Fibroblast of pulmonary artery (primary cell): Measurements from ENCODE around the gene ATP9B.

Experiments
- DNase-seq: peaks from one replicate; pipeline ENCODE4 v3.0.0-alpha.2; 2010; ENCODE audit warnings: low read depth
- H3K4me3 ChIP-seq: replicated peaks from 2 replicates; pipeline ENCODE4 v1.5.1; 2011; ENCODE audit warnings: low read depth, mild to moderate bottlenecking, control low read depth, low read length, moderate library complexity
- TF ChIP-seq, protein P1 (sequence below): IDR thresholded peaks from 2 replicates; pipeline ENCODE4 v1.5.1; 2011; ENCODE audit warnings: mild to moderate bottlenecking, control low read depth, low read length, inconsistent platforms; ENCODE audit errors: missing control alignments

Gene ATP9B

DNA sequence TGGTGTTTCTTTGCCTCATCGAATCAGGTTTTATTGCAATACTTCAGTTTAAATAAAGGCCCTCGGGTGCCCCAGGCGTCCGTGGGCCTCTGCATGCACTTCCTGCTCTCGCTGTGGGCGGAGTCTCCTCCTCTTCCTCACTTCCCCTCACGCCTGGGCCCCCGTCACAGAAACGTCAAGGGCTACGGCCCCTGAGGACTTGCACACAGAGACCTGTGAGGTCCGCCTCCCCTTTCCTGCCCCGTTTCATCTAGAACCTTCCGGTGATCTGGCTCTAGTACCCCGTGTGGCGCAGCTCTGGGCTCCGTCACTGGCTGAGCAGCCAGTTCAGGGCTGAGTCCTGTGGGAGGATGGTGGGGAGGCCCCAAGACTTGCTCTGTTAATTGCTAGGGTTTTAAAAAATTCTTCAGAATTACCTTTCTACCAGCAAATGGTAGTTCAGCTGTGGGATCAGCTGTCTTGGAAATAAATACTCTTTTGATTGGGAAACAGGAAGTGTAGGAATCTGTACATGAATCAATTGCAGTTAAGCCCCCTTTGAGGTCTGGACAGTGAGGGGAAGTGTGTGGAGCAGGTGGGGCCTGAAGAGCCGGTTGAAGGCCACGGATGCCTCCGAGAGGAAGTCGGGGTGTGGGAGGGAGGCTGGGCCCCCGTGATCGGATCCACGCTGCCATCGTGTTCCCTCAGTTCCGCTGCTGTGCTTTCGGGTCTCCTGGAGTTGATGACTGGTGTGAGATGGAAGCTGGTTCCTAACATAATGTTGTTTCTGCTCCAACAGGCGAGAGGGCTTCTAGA is 336.8 kb downstream of the ATP9B start:
- H3K4me3 ChIP-seq, result no peak overlapping the region
- TF ChIP-seq, protein P1, sequence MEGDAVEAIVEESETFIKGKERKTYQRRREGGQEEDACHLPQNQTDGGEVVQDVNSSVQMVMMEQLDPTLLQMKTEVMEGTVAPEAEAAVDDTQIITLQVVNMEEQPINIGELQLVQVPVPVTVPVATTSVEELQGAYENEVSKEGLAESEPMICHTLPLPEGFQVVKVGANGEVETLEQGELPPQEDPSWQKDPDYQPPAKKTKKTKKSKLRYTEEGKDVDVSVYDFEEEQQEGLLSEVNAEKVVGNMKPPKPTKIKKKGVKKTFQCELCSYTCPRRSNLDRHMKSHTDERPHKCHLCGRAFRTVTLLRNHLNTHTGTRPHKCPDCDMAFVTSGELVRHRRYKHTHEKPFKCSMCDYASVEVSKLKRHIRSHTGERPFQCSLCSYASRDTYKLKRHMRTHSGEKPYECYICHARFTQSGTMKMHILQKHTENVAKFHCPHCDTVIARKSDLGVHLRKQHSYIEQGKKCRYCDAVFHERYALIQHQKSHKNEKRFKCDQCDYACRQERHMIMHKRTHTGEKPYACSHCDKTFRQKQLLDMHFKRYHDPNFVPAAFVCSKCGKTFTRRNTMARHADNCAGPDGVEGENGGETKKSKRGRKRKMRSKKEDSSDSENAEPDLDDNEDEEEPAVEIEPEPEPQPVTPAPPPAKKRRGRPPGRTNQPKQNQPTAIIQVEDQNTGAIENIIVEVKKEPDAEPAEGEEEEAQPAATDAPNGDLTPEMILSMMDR, result no peak
- no peak for DNase-seq

DNA sequence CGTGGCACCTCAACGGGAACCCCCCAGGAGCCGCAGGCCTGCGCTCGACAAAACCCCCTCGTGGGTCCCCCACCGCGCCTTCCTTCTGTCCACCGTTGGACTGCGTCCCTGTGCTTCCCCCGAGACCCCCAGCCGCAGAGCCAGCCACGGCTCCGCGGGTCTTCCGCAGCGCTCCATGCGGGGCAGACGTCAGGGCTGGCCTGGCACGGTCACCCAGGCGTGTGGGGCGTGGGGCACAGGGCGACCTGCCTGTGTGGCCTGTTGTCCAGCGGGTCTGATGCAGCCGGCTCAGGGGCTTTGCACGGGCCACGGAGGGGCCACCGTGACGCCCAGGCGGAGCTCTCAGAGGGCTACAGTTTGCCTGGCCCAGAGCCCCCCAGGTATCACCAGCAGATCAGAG is 337.5 kb downstream of the ATP9B start:
- no peak overlapping the region for H3K4me3 ChIP-seq
- TF ChIP-seq, protein P1, result no peak
- no peak for DNase-seq

DNA sequence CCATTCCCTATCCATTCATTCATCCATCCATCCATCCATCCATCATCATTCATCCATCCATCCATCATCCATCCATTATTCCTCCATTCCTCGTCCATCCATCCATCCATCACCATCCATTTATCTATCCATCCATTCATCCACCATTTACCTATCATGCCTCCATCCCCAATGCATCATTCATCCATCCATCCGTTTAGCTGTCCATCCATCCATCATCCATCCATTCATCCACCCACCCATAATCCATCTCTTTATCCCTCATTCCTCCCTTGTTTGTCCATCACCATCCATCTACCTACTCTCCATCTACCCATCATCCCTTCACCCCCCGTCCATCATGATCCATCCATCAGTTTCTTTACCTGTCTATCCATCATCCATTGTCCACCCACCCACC is 340.1 kb downstream of the ATP9B start:
- no peak for DNase-seq
- TF ChIP-seq, protein P1, result no peak
- no peak overlapping the region for H3K4me3 ChIP-seq

DNA sequence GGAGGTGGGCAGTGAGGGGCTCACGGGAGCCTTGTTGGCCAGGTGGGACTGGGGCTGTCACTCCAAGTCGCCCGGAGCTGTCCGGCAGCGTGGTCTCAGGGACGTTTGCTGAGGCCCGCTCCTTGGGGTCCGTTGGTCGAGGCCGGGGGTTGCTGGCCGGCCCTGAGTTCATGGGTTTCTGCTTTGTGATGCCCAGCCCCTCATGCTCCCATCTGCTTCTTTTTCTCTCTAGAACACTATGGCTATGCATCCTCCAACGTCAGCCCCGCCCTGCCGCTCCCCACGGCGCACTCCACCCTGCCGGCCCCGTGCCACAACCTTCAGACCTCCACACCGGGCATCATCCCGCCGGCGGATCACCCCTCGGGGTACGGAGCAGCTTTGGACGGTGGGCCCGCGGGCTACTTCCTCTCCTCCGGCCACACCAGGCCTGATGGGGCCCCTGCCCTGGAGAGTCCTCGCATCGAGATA is 341.0 kb downstream of the ATP9B start:
- TF ChIP-seq, protein P1, result no peak
- DNase-seq, result no peak

DNA sequence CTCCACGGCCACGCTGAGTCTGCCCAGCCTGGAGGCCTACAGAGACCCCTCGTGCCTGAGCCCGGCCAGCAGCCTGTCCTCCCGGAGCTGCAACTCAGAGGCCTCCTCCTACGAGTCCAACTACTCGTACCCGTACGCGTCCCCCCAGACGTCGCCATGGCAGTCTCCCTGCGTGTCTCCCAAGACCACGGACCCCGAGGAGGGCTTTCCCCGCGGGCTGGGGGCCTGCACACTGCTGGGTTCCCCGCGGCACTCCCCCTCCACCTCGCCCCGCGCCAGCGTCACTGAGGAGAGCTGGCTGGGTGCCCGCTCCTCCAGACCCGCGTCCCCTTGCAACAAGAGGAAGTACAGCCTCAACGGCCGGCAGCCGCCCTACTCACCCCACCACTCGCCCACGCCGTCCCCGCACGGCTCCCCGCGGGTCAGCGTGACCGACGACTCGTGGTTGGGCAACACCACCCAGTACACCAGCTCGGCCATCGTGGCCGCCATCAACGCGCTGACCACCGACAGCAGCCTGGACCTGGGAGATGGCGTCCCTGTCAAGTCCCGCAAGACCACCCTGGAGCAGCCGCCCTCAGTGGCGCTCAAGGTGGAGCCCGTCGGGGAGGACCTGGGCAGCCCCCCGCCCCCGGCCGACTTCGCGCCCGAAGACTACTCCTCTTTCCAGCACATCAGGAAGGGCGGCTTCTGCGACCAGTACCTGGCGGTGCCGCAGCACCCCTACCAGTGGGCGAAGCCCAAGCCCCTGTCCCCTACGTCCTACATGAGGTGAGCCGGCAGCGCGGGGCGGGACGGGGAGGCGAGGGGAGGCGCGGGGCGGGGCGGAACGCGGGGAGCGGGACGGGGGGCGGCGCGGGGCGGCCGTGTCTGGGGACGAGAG is 341.8 kb downstream of the ATP9B start:
- TF ChIP-seq, protein P1, result no peak
- no peak for DNase-seq
- H3K4me3 ChIP-seq, result no peak overlapping the region

More for the DNA sequence above, 341.0 kb downstream of the ATP9B start:
- H3K4me3 ChIP-seq, result no peak overlapping the region

DNA sequence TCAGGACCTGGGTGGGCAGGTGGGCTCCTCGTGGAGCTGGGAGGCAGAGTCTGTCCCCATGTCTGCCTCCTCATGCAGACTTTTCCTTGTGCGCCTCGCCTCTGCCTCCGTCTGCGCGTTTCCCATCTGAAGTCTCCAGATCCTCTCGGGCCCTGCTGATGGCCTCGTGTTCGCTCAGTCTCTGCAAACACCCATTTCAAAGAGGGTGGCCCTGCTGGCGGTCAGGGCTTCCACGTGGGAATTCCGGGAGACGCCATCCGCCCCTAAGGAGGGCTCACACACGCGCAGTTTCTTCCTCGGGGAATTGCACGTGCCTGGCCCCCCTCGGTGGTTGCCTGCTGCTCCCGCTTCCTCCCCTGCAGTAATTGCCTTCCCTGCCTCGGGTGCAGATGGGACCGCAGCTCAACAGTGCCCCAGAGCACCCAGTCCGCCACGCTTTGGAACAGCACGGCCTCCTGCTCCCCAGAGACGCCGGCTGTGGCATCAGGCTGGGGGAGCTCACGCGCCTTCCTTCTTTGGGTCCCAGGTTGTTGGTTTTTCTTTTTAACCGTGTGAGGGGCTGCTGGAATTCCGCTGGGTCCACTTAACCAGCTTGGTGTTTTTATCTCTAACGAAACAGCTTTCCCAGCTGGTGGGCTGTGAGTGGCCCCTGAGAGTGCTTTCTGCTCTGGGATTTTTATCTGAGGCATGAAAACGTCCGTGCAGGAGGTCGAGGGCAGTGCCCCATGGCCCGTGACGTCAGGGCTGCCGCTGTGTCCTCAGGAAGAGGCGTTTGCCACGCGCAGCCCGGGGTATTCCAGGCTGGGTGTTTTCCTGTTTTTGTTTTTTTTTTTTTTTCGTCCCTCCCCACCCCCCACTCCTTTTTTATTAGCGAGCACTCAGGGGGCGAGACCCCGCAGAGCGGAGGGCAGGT is 342.7 kb downstream of the ATP9B start:
- TF ChIP-seq, protein P1, result no peak
- H3K4me3 ChIP-seq, result no peak overlapping the region
- no peak for DNase-seq
